ENCODE results near the gene NOL9.

NOL9 gene

DNA sequence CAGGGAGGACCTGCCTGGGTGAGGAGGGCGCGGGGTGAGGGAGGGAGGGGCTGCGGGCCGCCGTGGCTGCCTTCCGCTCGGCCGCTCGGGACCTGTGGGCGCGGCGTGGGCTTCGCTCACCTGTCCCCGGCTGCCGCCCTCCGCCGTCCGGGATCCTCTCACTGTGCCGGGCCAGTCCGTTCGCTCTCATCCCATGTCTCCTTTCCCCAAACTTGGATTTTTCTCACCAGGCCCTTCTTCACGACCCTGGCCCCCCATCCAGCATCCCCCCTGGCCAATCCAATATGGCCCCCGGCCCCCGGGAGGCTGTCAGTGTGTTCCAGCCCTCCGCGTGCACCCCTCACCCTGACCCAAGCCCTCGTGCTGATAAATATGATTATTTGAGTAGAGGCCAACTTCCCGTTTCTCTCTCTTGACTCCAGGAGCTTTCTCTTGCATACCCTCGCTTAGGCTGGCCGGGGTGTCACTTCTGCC lies 25.8 kb upstream of the NOL9 start:
- Histone ChIP-seq H3K36me3 (ENCODE audit: insufficient read depth, low read length) (no peaks in the 10 kb centered on the region), H3K27me3 (ENCODE audit: insufficient read depth, low read length) (no peaks in the 10 kb centered on the region), H3K9ac (ENCODE audit: low read depth, low read length) (peak overlapping the region; percentile 53), H3K4me1 (ENCODE audit: insufficient read depth, low read length) (peaks cover 5% of the 10 kb centered on the region; the same call in 1 of the 2 replicates), H3K4me3 (ENCODE audit: low read length) (peak overlapping the region; percentile 72), H3K9me3 (ENCODE audit: insufficient read depth, low read depth, low read length) (no peaks in the 10 kb centered on the region), H3K27ac (ENCODE audit: low read depth, low read length) (peak overlapping the region; percentile 21; the same call in 1 of the 2 replicates)
- 2% methylated on average over 27 of the region's 30 CpGs for WGBS

- Histone ChIP-seq H3K27ac (ENCODE audit: low read depth, low read length) (peak within 1 kb of the TSS; percentile 39), H3K27me3 (ENCODE audit: insufficient read depth, low read length) (peaks cover 2% of the 10 kb centered on the region; the same call in 1 of the 2 replicates), H3K9ac (ENCODE audit: low read depth, low read length) (peak within 1 kb of the TSS; percentile 53), H3K4me1 (ENCODE audit: insufficient read depth, low read length) (peaks cover 5% of the 10 kb centered on the region; the same call in 1 of the 2 replicates), H3K4me3 (ENCODE audit: low read length) (peak within 1 kb of the TSS; percentile 72), H3K36me3 (ENCODE audit: insufficient read depth, low read length) (no peaks in the 10 kb centered on the region), H3K9me3 (ENCODE audit: insufficient read depth, low read depth, low read length) (no peaks in the 10 kb centered on the region)
- 18% methylated on average over 58 of the region's 58 CpGs for WGBS
These were observed 25.2 kb upstream of the NOL9 start, which contains the start of gene ZBTB48 for GRCh38 chr1:6579374-6580118. TSS of gene ZBTB48 (plus strand) at chr1:6579994. CDS start at chr1:6580610, 616 bp downstream.

DNA sequence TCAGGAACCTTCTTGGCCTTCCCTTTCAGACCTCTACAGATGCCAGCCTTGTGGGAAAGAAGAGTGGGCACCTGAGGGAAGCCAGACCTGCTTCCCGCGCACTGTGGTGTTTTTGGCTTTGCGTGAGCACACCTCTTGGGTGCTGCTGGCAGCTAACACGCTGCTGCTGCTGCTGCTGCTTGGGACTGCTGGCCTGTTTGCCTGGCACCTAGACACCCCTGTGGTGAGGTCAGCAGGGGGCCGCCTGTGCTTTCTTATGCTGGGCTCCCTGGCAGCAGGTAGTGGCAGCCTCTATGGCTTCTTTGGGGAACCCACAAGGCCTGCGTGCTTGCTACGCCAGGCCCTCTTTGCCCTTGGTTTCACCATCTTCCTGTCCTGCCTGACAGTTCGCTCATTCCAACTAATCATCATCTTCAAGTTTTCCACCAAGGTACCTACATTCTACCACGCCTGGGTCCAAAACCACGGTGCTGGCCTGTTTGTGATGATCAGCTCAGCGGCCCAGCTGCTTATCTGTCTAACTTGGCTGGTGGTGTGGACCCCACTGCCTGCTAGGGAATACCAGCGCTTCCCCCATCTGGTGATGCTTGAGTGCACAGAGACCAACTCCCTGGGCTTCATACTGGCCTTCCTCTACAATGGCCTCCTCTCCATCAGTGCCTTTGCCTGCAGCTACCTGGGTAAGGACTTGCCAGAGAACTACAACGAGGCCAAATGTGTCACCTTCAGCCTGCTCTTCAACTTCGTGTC lies 24.5 kb upstream of the NOL9 start:
- Histone ChIP-seq H3K9ac (ENCODE audit: low read depth, low read length) (0 out of 2 replicates have a peak overlapping the region, but pooled peaks have one; percentile 36), H3K27ac (ENCODE audit: low read depth, low read length) (no peak overlapping the region), H3K4me1 (ENCODE audit: insufficient read depth, low read length) (peaks cover 5% of the 10 kb centered on the region; the same call in 1 of the 2 replicates), H3K27me3 (ENCODE audit: insufficient read depth, low read length) (peaks cover 3% of the 10 kb centered on the region; the same call in 1 of the 2 replicates), H3K36me3 (ENCODE audit: insufficient read depth, low read length) (no peaks in the 10 kb centered on the region), H3K9me3 (ENCODE audit: insufficient read depth, low read depth, low read length) (no peaks in the 10 kb centered on the region), H3K4me3 (ENCODE audit: low read length) (peak overlapping the region; percentile 72)
- 89% methylated on average over 14 of the region's 14 CpGs for WGBS

GRCh38 chr1:6577831-6578525 lies 23.7 kb upstream of the NOL9 start:
- no peaks in the 10 kb centered on the region for H3K9me3 ChIP-seq (ENCODE audit: insufficient read depth, low read depth, low read length)
- H3K36me3 ChIP-seq (ENCODE audit: insufficient read depth, low read length), result no peaks in the 10 kb centered on the region
- 82% methylated on average over 6 of the region's 6 CpGs for WGBS
- peaks cover 3% of the 10 kb centered on the region; the same call in 1 of the 2 replicates for H3K27me3 ChIP-seq (ENCODE audit: insufficient read depth, low read length)
- no peak overlapping the region for H3K9ac ChIP-seq (ENCODE audit: low read depth, low read length)
- H3K4me1 ChIP-seq (ENCODE audit: insufficient read depth, low read length), result peaks cover 5% of the 10 kb centered on the region; the same call in 1 of the 2 replicates
- no peak overlapping the region for H3K4me3 ChIP-seq (ENCODE audit: low read length)
- no peak overlapping the region for H3K27ac ChIP-seq (ENCODE audit: low read depth, low read length)

DNA sequence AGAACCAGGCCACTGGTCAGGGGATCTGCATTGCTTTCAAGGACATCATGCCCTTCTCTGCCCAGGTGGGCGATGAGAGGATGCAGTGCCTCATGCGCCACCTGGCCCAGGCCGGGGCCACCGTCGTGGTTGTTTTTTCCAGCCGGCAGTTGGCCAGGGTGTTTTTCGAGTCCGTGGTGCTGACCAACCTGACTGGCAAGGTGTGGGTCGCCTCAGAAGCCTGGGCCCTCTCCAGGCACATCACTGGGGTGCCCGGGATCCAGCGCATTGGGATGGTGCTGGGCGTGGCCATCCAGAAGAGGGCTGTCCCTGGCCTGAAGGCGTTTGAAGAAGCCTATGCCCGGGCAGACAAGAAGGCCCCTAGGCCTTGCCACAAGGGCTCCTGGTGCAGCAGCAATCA lies 20.5 kb upstream of the NOL9 start:
- no peak overlapping the region for H3K4me3 ChIP-seq (ENCODE audit: low read length)
- no peak overlapping the region for H3K27ac ChIP-seq (ENCODE audit: low read depth, low read length)
- peaks cover 8% of the 10 kb centered on the region for H3K27me3 ChIP-seq (ENCODE audit: insufficient read depth, low read length)
- H3K4me1 ChIP-seq (ENCODE audit: insufficient read depth, low read length), result peaks cover 5% of the 10 kb centered on the region; the same call in 1 of the 2 replicates
- no peak overlapping the region for H3K9ac ChIP-seq (ENCODE audit: low read depth, low read length)
- H3K36me3 ChIP-seq (ENCODE audit: insufficient read depth, low read length), result no peaks in the 10 kb centered on the region
- 89% methylated on average over 14 of the region's 14 CpGs for WGBS
- H3K9me3 ChIP-seq (ENCODE audit: insufficient read depth, low read depth, low read length), result no peaks in the 10 kb centered on the region

GRCh38 chr1:6574025-6574620 lies 19.8 kb upstream of the NOL9 start:
- no peaks in the 10 kb centered on the region for H3K36me3 ChIP-seq (ENCODE audit: insufficient read depth, low read length)
- H3K27ac ChIP-seq (ENCODE audit: low read depth, low read length), result no peak overlapping the region
- no peak overlapping the region for H3K9ac ChIP-seq (ENCODE audit: low read depth, low read length)
- H3K4me1 ChIP-seq (ENCODE audit: insufficient read depth, low read length), result peaks cover 4% of the 10 kb centered on the region; the same call in 1 of the 2 replicates
- 69% methylated on average over 8 of the region's 8 CpGs for WGBS
- H3K4me3 ChIP-seq (ENCODE audit: low read length), result no peak overlapping the region
- peaks cover 8% of the 10 kb centered on the region for H3K27me3 ChIP-seq (ENCODE audit: insufficient read depth, low read length)
- no peaks in the 10 kb centered on the region for H3K9me3 ChIP-seq (ENCODE audit: insufficient read depth, low read depth, low read length)

- peaks cover 8% of the 10 kb centered on the region for H3K27me3 ChIP-seq (ENCODE audit: insufficient read depth, low read length)
- no peak overlapping the region for H3K9ac ChIP-seq (ENCODE audit: low read depth, low read length)
- no peak overlapping the region for H3K4me3 ChIP-seq (ENCODE audit: low read length)
- H3K4me1 ChIP-seq (ENCODE audit: insufficient read depth, low read length), result no peaks in the 10 kb centered on the region
- no peaks in the 10 kb centered on the region for H3K9me3 ChIP-seq (ENCODE audit: insufficient read depth, low read depth, low read length)
- H3K36me3 ChIP-seq (ENCODE audit: insufficient read depth, low read length), result no peaks in the 10 kb centered on the region
- 81% methylated on average over 12 of the region's 12 CpGs for WGBS
- no peak overlapping the region for H3K27ac ChIP-seq (ENCODE audit: low read depth, low read length)
These were observed 18.5 kb upstream of the NOL9 start for GRCh38 chr1:6572653-6573383.

DNA sequence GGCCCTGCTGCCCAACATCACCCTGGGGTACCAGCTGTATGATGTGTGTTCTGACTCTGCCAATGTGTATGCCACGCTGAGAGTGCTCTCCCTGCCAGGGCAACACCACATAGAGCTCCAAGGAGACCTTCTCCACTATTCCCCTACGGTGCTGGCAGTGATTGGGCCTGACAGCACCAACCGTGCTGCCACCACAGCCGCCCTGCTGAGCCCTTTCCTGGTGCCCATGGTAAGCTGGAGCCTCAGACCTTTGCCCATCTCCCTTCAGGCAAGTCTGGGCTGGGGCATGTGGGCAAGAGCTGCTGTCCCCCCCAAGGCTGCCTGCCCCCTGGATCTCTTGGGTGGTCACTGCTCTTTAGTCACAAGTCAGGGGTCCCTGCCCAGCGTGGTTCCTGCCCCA lies 16.7 kb upstream of the NOL9 start:
- Histone ChIP-seq H3K4me3 (ENCODE audit: low read length) (no peak overlapping the region), H3K9me3 (ENCODE audit: insufficient read depth, low read depth, low read length) (no peaks in the 10 kb centered on the region), H3K9ac (ENCODE audit: low read depth, low read length) (no peak overlapping the region), H3K4me1 (ENCODE audit: insufficient read depth, low read length) (no peaks in the 10 kb centered on the region), H3K27me3 (ENCODE audit: insufficient read depth, low read length) (peaks cover 11% of the 10 kb centered on the region), H3K27ac (ENCODE audit: low read depth, low read length) (no peak overlapping the region), H3K36me3 (ENCODE audit: insufficient read depth, low read length) (no peaks in the 10 kb centered on the region)
- WGBS, result 74% methylated on average over 5 of the region's 5 CpGs

DNA sequence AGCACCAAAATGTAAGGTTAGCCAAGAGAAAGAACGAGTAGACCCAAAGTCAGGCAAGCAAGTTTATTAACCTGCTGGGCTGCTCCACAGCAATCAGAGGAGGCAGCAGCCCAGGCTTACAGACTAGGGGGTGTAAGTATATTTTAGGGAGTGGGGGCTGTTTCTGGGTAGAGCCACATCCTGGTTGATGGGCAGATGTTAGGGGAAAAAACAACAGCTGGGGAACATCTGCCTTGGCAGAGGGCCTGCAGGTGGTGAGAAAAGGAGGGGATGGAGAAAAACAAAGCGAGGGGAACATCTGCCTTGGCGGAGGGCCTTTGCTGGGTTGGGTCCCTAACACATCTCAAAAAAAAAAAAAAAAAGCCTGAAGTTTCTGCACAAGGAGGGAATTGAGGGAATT lies 15.8 kb upstream of the NOL9 start:
- no peaks in the 10 kb centered on the region for H3K4me1 ChIP-seq (ENCODE audit: insufficient read depth, low read length)
- H3K27ac ChIP-seq (ENCODE audit: low read depth, low read length), result no peak overlapping the region
- WGBS, result 75% methylated on average over 3 of the region's 3 CpGs
- no peaks in the 10 kb centered on the region for H3K9me3 ChIP-seq (ENCODE audit: insufficient read depth, low read depth, low read length)
- H3K9ac ChIP-seq (ENCODE audit: low read depth, low read length), result no peak overlapping the region
- H3K27me3 ChIP-seq (ENCODE audit: insufficient read depth, low read length), result peaks cover 17% of the 10 kb centered on the region
- no peak overlapping the region for H3K4me3 ChIP-seq (ENCODE audit: low read length)
- no peaks in the 10 kb centered on the region for H3K36me3 ChIP-seq (ENCODE audit: insufficient read depth, low read length)

GRCh38 chr1:6569033-6569432 lies 14.7 kb upstream of the NOL9 start:
- peaks cover 23% of the 10 kb centered on the region for H3K27me3 ChIP-seq (ENCODE audit: insufficient read depth, low read length)
- no peaks in the 10 kb centered on the region for H3K36me3 ChIP-seq (ENCODE audit: insufficient read depth, low read length)
- H3K27ac ChIP-seq (ENCODE audit: low read depth, low read length), result no peak overlapping the region
- H3K9me3 ChIP-seq (ENCODE audit: insufficient read depth, low read depth, low read length), result no peaks in the 10 kb centered on the region
- WGBS, result 93% methylated on average over 11 of the region's 11 CpGs
- no peak overlapping the region for H3K4me3 ChIP-seq (ENCODE audit: low read length)
- no peak overlapping the region for H3K9ac ChIP-seq (ENCODE audit: low read depth, low read length)
- H3K4me1 ChIP-seq (ENCODE audit: insufficient read depth, low read length), result no peaks in the 10 kb centered on the region
